HS-5 (cell line): ENCODE measurements around the gene DOK5.
A peak's percentile ranks its signal among the peaks of the same experiment; 100 is the strongest.
"Not testable (repeated sequence)": the region's sequence is repeated elsewhere in the genome, so short reads cannot be mapped to it uniquely, and the experiment has no call there.

Source experiments
- DNase-seq: peaks from one replicate; pipeline ENCODE4 v3.0.0-alpha.2; 2012; ENCODE audit warnings: low read depth

Gene DOK5

DNA sequence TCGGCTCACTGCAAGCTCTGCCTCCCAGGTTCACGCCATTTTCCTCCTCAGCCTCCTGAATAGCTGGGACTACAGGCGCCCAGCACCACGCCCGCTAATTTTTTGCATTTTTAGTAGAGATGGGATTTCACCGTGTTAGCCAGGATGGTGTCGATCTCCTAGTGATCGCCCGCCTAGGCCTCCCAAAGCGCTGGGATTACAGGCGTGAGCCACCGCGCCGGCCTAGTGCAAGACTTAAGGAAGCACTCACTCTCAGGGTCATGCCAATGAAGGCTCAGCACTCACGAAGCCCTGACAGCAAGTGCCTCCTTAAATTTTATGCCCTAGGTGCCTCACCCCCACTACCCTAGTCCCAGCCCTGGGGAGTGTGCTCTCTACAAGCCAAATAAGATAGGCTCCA, 4.7 kb upstream of the DOK5 start:
- no peak for DNase-seq

DNA sequence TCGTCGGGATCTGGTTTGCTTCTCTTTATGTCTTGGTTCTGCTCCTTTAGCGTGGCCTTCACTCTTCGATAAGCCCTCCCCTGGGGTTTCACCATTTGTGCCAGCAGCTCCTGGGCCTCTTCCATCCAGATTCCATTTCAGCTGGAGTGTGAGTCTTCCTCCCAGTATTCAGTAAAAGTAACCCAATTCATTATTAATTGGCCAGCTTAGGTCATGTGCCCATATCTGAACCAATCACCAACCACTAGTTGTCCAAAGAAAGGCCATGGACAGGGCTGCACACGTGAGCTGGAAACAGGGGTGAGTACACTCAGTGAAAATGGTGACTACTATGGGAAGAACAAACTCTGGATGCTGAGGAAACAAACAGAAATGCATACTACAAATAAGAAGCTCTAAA, 2.8 kb upstream of the DOK5 start:
- DNase-seq: no peak

DNA sequence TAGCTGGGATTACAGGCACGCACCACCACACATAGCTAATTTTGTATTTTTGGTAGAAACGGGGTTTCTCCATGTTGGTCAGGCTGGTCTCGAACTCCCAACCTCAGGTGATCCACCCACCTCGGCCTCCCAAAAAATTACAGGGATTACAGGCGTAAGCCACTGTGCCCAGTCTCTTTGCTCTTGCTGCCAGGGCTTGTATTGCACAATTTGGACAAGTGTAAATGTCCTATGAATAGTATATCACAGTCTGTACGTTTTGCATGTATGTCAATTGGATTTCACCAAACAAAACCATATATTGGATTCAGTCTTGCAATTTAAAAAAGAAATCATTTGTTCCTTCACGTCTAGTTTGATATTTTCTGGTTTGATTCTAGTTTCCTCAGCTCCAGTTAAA, 2.1 kb upstream of the DOK5 start:
- no peak for DNase-seq

DNA sequence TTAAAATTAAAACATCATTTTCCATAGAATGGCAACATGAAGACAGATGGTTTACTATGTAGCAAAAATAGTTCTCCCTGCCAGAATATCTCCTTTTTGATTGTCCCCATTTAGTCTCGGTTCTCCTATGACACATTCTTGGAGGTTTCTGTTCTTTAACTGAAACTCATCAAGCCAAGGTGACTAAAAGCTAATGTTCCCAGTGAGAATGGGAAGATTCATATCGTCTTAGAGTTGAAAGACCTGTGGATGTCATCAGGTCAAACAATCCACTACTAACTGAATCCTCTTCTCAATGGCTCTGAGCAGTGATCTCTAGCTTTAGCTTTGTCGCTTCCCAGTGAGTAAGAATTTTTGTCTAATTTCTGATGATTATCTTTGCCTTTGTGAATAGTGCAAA, 1.3 kb upstream of the DOK5 start:
- DNase-seq: no peak

DNA sequence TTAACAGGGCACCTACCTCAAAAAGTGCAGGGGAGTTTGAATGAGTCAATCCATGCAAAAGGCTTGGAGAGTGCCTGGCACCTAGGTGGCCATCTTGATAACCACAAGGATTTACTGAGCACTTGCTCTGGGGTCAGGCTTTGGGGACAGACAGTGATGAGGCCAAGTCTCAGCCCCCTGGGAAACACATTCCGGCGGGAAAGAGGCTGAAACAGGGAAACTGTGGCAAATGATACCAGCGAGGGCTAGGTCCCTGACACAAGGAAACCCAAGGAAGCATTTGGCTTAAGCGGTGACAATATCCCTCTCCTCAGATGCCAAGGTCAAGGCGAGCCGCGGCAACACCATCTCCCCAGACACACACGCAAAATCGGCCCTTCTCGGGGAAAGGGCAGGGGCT, 527 bp upstream of the DOK5 start:
- no peak for DNase-seq

DNA sequence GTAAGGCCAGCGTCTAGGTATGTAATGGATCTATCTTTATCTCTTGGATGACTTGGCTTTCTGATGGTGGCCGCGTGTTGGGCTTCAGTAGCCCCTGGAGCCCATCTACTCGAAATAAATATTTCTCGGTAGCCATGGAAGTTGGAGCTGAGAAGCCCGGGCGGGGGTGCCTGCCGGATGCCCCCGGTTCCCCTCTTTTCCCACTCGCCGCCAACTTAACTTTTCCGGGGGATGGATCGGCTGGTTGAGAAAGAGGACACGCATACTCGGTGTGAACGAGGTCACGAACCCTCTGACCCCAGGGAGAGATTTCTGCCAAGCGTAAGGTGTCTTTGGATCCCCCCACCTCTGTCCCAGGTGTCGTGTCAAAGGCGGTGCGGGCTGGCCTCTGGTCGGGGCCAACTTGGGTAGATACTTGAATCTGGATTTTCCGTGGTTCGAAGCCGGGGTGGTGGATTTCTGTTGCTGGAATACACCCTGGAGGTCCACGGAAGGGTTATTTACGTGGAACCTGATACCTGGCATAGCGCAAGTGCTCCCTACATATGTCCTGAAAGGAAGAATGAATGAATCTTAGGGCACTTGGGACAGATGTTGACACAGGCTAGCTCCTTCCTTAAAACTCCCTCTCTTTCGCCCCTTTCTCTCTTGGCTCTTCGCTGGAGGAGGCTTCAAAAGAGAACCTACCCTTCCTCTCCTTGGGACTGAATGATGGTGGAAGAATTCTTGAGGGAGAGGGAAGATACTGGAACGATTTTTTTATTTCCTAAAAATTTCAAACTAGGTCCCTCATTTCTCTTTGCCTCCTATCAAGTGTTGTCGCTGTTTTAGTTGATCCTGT, 996 bp downstream of the DOK5 start:
- peak; percentile 65 for DNase-seq

DNA sequence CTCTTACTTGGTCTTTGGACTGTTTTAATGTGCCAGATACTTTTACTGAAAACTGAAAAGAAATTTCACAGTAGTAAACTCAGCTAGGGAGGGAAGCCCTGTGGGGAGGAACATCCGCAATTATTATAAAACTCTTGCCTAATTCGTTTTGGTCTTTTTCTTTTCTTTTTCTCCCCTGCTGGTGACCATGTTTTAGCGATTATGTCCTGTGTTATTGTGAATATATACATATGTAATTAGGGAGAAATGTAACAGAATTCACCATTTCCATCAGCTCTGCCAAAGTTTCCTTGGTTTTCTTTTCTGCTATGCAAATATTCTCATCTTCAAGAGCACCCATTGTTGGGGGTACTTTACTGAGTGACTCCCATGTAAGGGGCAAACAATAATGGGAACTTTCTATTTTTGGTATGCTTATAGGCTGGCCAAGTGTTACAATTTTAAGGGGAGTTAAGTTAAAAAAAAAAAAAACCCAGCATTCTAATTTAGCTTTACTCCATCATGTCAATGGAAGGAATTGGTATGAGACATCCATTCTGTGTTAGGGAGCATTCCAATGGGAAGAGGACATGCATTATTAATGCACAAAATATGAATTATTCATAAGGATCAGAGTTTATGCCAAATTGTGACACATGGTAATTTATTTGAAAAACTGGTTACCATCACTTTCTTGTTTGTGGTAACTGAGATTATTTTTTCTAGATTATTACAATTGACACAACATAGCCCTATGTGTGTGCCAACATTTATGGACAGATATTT, 2.0 kb downstream of the DOK5 start:
- DNase-seq: peak; percentile 100

DNA sequence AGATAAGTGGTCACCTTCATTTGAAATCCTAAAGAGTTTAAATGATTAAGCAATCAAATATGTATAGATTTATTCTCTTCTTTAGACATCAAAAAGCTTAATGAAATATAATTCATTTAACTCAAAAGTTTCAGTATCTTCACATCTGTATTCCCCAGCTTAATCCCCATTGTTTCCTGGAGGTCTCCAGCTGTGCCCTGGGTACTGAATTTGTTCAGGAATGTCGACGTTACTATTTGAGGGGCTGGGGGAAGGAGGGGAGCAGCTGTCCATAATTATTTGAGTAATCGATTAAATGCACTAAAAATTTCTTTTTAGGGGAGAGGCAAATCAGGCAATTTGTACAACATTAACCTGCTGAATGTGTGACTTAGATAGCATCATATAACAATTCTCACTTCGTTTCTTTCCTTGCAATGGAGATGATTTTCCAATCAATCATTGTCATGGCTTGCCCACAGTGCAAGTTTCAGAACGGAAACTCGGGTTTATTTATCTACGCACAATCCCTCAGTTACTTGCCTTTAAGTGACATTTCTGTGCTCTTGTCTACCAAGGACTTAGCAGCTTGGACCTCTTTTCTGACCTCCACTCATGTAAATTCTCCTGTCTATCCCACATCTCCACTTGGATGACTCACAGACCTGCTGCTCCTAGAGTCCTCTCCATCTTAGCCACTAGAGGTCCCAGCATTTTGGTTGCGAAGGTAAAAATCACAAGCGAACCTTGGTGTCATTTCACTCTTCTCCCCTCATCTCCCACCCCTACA, 3.9 kb downstream of the DOK5 start:
- no peak for DNase-seq

DNA sequence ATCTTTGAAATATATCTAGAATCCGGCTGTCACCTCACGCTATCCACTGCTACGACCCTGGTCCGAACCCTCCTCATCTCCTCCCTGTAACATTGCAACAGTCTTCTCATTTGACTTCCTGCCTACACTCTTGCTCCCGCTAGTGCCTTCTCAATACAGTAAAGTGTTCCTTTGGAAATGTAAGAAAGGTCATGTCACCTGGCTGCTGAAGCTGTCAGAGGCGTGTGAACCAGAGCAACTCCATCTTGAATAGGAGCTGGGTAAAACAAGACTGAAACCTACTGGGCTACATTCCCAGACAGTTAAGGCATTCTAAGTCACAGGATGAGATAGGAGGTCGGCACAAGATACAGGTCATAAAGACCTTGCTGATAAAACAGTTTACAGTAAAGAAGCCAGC, 4.5 kb downstream of the DOK5 start:
- not testable (repeated sequence) for DNase-seq

DNA sequence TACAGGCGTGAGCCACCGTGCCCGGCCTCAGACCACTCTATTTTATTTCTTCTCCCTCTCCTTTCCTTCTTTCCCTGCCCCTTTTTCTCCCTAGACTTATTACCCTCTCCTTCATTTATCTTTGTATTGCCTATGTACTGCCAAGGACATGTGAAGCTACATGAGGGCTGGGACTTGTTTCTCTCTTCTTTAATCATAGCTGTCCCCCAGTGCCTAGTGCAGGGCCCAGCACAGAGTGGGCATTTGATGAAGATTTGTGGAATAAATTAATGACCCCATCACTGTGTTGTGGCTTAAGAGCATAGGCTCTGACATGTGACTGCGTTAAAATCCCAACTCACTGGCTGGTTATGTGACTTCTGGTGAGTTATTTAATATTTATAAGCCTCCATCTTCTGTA, 6.0 kb downstream of the DOK5 start:
- DNase-seq: no peak

DNA sequence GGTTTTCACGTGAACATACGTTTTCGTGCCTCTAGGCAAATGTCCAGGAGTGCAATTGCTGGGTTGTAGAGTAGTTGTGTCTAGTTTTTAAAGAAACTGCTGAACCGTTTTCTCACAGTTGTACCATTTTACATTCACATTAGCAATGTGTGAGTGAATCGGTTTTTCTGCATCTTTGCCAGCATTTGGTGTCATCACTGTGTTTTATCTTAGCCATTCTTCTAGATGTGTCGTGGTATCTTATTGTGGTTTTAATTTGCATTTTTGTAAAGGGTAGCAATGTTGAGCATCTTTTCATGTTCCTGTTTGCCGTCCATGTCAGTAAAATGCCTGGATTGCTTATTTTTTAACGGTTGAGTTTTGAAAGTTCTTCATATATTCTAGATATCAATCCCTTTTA, 10.2 kb downstream of the DOK5 start:
- peak; percentile 75 for DNase-seq

DNA sequence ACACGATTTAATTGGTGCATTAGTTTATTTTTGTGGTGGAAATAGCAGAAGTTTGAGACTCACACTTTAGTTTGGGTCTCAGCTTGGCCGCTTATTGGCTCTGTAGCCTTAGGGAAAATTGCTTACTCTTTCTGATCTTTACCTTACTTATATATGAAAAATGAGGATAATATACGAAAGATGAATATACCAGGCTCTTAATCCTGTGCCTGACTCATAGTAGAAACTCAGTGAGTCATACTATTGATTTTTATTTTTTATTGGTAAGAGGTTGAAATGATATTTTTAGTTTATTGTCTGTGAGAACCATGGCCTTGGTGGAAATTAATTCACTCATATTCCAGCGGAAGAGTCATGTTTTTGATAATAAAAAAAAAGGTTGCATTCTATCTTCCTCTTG, 11.2 kb downstream of the DOK5 start:
- peak; percentile 94 for DNase-seq

DNA sequence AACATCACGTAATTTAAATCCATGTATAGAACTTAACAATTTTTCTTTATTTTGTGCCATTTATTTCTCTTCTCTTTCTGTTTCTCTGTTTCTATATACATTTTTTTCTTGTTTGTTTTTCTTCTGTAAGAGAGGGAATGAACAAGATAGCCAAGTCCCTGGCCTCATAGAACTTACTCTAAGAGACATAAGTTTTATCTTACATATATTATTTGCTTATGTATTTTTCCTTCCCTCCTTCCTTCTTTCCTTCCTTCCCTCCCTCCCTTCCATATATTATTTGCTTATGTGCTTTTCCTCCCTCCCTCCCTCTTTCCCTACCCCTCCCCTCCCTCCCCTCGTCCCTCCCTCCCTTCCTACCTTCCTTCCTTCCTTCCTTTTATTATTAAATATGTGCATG, 13.0 kb downstream of the DOK5 start:
- no peak for DNase-seq

DNA sequence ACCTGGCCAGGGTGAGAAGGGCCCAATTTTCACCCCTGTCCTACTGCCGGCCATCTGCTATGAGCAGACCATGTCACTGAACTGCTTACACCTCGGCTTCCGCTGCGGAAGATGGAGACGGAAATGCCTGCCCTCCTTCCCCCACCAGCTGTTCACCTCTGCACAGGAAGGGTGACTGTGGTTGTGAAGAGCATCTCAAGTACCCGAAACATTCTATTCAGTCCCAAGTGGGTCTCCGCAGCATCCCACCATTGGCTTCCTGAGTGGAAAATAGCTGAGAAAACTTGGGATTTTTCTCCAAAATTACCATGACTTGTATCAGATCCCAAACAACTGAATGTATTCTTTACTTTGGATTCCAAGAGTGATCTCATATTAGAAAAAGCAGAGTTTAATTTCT, 16.1 kb downstream of the DOK5 start:
- no peak for DNase-seq

DNA sequence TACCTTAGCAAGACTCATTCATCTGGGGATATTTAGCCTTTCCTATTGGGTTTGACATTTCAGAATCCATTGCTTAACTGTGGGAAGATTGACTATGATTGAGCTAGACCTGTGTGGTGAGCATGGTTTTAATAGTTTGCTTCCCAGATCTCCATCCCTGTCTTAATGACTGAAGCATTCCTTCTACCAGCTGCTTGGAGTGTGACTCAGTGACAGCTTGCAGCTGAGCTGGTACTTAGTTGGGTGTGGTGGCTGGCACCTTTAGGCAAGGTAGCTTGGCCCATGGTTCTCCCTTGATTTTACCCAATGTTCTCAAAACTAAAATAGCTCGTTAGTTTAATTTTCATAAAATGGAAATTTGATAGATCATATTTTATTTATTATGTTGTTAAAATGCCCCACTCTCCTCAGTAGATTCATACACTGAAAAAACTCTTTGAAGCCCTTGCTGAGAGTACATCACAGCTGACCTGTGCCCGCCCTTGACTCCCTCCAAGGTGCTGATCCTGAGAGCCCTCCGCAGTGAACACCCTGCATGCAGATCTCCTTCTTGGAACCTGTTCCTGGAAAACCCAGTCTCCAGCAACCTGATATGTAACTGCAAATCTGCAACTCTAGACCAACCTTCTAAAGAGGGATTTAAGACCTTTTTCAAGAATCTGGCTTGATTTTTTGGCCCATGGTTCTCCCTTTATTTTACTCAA, 19.1 kb downstream of the DOK5 start:
- DNase-seq: no peak

DNA sequence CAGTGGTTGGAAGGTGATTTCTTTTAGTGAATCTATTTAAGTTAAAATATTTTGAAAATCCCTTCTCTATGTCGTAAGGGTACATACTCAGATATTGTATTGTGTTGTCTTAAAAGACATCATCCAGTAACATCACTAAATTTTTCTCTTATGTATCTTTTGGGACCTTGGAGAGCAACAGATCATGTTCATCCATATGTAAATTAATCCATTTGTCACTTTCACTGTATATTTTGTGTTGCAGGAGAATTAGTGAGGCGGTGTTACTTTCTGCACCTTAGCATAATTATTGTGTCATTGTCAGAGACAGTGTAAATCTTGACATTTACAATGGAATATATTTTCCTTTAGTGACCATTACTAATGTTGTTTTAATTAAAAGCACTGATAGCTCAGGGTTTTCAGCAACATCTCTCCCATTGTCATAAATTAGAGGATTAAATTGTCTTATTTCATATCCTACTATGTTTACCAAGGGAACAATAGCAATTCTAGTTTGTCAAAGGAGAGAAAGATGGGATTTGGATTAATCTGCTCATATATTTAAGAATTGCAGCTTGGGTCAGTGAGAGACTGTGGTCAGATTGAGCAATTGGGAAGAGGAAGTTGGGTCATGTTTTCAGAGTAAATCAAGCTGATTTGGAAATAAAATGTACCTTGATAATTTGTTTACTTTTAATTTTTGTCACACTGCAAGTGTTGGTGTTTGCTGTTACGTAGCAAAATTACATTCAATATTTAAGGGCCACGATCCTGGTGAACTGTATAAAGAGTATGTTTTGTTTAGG, 22.7 kb downstream of the DOK5 start:
- DNase-seq: peak; percentile 69

DNA sequence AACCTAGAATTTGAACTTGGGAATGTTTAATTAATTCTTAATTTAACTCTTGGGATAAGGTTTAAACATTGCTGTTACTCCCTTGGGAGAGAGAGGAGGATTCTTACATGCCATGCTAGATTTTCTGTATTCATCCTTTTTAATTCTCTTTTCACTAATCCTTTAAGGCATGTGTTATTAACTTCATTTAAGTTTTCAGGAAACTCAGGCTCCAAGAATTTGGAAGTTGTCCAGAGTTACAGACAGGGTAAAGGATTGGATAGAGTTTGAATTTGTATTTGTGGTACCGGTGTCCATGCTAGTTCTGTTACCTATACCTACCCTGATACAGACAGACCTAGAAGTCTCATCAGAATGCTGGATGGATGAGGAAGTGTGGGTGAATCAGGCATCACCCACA, 23.7 kb downstream of the DOK5 start:
- no peak for DNase-seq

DNA sequence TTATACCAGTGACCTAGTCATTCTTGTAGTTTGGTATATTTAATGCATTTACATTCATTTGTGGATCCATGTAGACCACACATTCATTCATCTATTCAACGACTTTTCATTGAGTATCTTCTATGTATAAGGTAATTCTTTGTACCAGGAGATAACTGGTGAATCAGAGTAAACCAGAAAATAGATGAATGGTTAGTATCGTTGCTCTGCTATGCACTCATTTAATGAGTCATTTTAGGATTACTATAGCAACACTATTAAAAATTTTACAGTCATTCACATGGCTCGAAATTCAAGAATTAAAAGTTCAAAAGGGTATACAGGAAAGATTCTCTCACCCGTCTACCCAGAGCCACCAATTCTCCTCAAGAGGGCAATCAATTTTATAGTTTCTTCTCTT, 26.8 kb downstream of the DOK5 start:
- DNase-seq: peak; percentile 100

DNA sequence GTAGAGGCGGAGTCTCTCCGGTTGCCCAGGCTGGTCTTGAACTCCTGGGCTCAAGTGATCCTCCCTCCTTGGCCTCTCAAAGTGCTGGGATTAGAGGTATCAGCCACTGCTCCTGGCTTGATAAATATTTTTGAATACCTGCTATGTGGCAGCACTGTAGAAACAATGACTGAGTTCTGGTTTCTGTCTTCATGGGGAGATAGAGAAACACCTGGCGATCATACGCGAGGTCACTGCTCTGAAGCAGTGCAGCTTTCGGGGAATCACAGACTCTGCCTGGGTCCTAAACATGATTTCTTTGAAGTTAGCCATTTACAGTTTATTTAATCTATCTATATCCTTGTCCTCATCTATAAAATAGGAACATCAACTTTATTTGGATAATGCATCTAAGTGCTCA, 31.2 kb downstream of the DOK5 start:
- no peak for DNase-seq

DNA sequence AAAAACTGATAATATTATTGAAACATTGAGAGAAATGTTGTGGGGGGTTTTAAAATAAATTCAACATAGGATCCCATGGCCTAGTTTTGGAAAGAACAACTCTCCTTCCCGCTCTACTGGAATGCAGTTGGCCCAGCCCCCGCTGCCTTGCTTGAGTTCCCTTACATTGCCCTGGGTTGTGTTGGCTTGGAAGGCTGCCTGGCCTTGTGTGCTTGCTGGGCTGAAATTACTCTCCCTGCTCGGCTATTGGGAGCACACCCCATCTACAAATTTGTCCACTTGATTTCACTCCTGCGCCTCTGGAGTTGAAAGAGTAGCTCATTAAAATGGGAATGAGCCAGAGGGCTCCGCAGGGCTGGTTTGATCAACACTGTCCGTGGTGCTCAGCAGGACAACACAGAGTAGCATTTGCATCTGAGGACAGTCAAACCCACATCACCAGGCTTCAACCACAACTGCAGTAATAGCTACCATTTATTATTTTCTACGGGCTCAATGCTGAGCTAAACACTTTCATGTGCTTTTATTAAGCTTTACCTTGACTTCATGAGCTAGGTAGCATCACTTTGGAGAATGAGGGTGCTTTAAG, 35.2 kb downstream of the DOK5 start:
- no peak for DNase-seq

DNA sequence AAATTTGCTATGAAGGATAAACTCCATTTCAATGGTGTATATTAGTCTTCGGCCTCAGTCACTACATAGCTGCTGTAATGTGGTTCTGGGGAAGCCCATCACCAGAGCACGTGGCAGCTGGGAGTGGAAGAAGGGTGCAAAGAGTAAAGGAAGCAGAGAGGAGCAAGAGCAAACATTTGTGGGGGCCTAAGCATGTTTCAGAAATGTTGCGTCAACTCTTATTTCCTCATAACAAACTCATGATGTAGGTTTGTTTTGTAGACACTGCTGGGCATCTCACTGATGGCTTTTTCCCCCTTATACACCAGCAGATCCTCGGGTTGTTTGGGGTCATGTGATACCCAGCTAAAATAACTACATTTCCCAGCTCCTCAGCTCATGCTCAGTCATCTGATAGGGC, 37.3 kb downstream of the DOK5 start:
- no peak for DNase-seq
